IMR-90 (cell line): ENCODE results near the gene BRCA2. TPM values are rescaled to one million over a fixed set of nuclear protein-coding genes. Genes with fewer than 3 reads are reported as not detected.

Source experiments
- ATAC-seq: fragments of 200-7000 bp; cut with Tn5 transposase; 2 replicates; pipeline ENCODE4 v1.9.1; 2020; ENCODE audit warnings: low read depth, mild to moderate bottlenecking, moderate library complexity
- BruUV-seq: library from RNA; stranded (reverse); fragments of 400-500 nt; replicated peaks from 2 replicates; lab custom pipeline; 2021; lab: Mats Ljungman, UMichigan
- CTCF ChIA-PET: fragments of 300-600 bp; formaldehyde crosslinking; extraction: SDS; loops from one replicate; lab custom pipeline; 2021; ENCODE audit warnings: antibody characterized with exemption; lab: Yijun Ruan, JAX
- POLR2A ChIA-PET: fragments of 300-600 bp; sonication (Branson Sonifier 250); formaldehyde crosslinking; loops from one replicate; lab custom pipeline; 2022; ENCODE audit warnings: antibody characterized with exemption; ENCODE audit not compliant: unreplicated experiment; lab: Charles Lee
- DNase-seq: peaks from one replicate; pipeline ENCODE4 v3.0.0; 2013
- H2AFZ ChIP-seq: replicated peaks from 2 replicates; pipeline ENCODE3; 2013; ENCODE audit warnings: low read length, mild to moderate bottlenecking; ENCODE audit not compliant: poor library complexity
- H2AK5ac ChIP-seq: 2 replicates; pipeline ENCODE4 v1.6.1; 2013; ENCODE audit warnings: low read depth, low read length, inconsistent platforms
- H2AK9ac ChIP-seq: replicated peaks from 2 replicates; pipeline ENCODE3; 2013; ENCODE audit warnings: mild to moderate bottlenecking, low read depth, low read length, moderate library complexity; ENCODE audit not compliant: poor library complexity
- H2BK120ac ChIP-seq: 2 replicates; pipeline ENCODE4 v1.6.1; 2013; ENCODE audit warnings: low read depth, low read length, inconsistent platforms
- H2BK15ac ChIP-seq: 3 replicates; pipeline ENCODE4 v1.6.1; 2013; ENCODE audit warnings: low read depth, low read length, inconsistent platforms
- H2BK20ac ChIP-seq: 2 replicates; pipeline ENCODE4 v1.6.1; 2013; ENCODE audit warnings: low read depth, mild to moderate bottlenecking, inconsistent platforms, low read length, moderate library complexity
- H2BK5ac ChIP-seq: 2 replicates; pipeline ENCODE4 v1.6.1; 2013; ENCODE audit warnings: mild to moderate bottlenecking, low read depth, low read length, inconsistent platforms; ENCODE audit not compliant: poor library complexity, severe bottlenecking
- H3K14ac ChIP-seq: replicated peaks from 2 replicates; pipeline ENCODE4 v1.6.1; 2013; ENCODE audit warnings: low read depth, low read length, inconsistent platforms
- H3K18ac ChIP-seq: 2 replicates; pipeline ENCODE4 v1.6.1; 2013; ENCODE audit warnings: low read depth, low read length, control low read depth
- H3K23ac ChIP-seq: 2 replicates; pipeline ENCODE4 v1.6.1; 2013; ENCODE audit warnings: low read depth, low read length, inconsistent platforms
- H3K27ac ChIP-seq: 2 replicates; pipeline ENCODE4 v1.5.1; 2013; ENCODE audit warnings: mild to moderate bottlenecking, control low read depth, low read length; ENCODE audit not compliant: insufficient read depth
- H3K27me3 ChIP-seq: 2 replicates; pipeline ENCODE4 v1.6.1; 2013; ENCODE audit warnings: low read length; ENCODE audit not compliant: control insufficient read depth, insufficient read depth
- H3K36me3 ChIP-seq: 2 replicates; pipeline ENCODE4 v1.6.1; 2013; ENCODE audit warnings: low read length, mixed read lengths; ENCODE audit not compliant: control insufficient read depth, insufficient read depth
- H3K4ac ChIP-seq: 2 replicates; pipeline ENCODE4 v1.6.1; 2013; ENCODE audit warnings: low read depth, low read length, inconsistent platforms
- H3K4me1 ChIP-seq: 2 replicates; pipeline ENCODE4 v1.6.1; 2013; ENCODE audit warnings: low read length, mixed read lengths; ENCODE audit not compliant: control insufficient read depth, insufficient read depth
- H3K4me2 ChIP-seq: 2 replicates; pipeline ENCODE4 v1.6.1; 2013; ENCODE audit warnings: low read depth, mild to moderate bottlenecking, control low read depth, low read length, moderate library complexity
- H3K4me3 ChIP-seq: 2 replicates; pipeline ENCODE4 v1.5.1; 2013; ENCODE audit warnings: low read depth, mild to moderate bottlenecking, control low read depth, low read length, moderate library complexity; ENCODE audit not compliant: insufficient read depth
- H3K56ac ChIP-seq: 2 replicates; pipeline ENCODE4 v1.6.1; 2013; ENCODE audit warnings: low read length, inconsistent platforms; ENCODE audit not compliant: insufficient read depth; ENCODE audit errors: extremely low read depth
- H3K79me1 ChIP-seq, 2 experiments: 2 replicates each; pipeline ENCODE4 v1.6.1; 2013; ENCODE audit warnings: low read length in 2 of 2, inconsistent platforms in 1 of 2, low read depth in 1 of 2
- H3K9ac ChIP-seq: 2 replicates; pipeline ENCODE4 v1.6.1; 2013; ENCODE audit warnings: low read depth, low read length, control low read depth
- H3K9me1 ChIP-seq: 2 replicates; pipeline ENCODE4 v1.6.1; 2013; ENCODE audit warnings: low read length, inconsistent platforms; ENCODE audit not compliant: insufficient read depth
- H3K9me3 ChIP-seq: 2 replicates; pipeline ENCODE4 v1.6.1; 2013; ENCODE audit warnings: low read length; ENCODE audit not compliant: control insufficient read depth, insufficient read depth
- H4K20me1 ChIP-seq: 2 replicates; pipeline ENCODE4 v1.6.1; 2013; ENCODE audit warnings: low read length, inconsistent platforms; ENCODE audit not compliant: insufficient read depth
- H4K5ac ChIP-seq: 2 replicates; pipeline ENCODE4 v1.6.1; 2013; ENCODE audit warnings: mild to moderate bottlenecking, low read depth, low read length, control low read depth
- H4K8ac ChIP-seq, 2 experiments: 2 replicates each; pipeline ENCODE4 v1.6.1; 2013; ENCODE audit warnings: low read depth in 2 of 2, low read length in 2 of 2, control low read depth in 1 of 2, inconsistent platforms in 1 of 2
- H4K91ac ChIP-seq: 2 replicates; pipeline ENCODE4 v1.6.1; 2013; ENCODE audit warnings: low read depth, low read length, inconsistent platforms; ENCODE audit not compliant: insufficient read depth
- CHD1 ChIP-seq: IDR thresholded peaks from 2 replicates; pipeline ENCODE4 v1.6.1; 2012; ENCODE audit warnings: low read depth, low read length, improper control_type of control experiment
- ELK1 ChIP-seq: fragments of 150-350 bp; IDR thresholded peaks from 2 replicates; pipeline ENCODE4 v1.6.1; 2016; ENCODE audit warnings: low read depth, mild to moderate bottlenecking, low read length, moderate library complexity, borderline replicate concordance
- MAFK ChIP-seq: IDR thresholded peaks from 2 replicates; pipeline ENCODE4 v1.6.1; 2012; ENCODE audit warnings: low read depth, low read length, improper control_type of control experiment
- MAZ ChIP-seq: IDR thresholded peaks from 2 replicates; pipeline ENCODE4 v1.6.1; 2012; ENCODE audit warnings: low read depth, mild to moderate bottlenecking, low read length, improper control_type of control experiment, moderate library complexity, borderline replicate concordance
- MXI1 ChIP-seq: IDR thresholded peaks from 2 replicates; pipeline ENCODE4 v1.6.1; 2012; ENCODE audit warnings: low read depth, mild to moderate bottlenecking, low read length, moderate library complexity, borderline replicate concordance
- NFE2L2 ChIP-seq: fragments of 150-350 bp; IDR thresholded peaks from 2 replicates; pipeline ENCODE4 v1.6.1; 2016; ENCODE audit warnings: low read depth, mild to moderate bottlenecking, low read length
- POLR2A ChIP-seq: IDR thresholded peaks from 2 replicates; pipeline ENCODE4 v1.6.1; 2012; ENCODE audit warnings: mild to moderate bottlenecking, low read depth, low read length
- RAD21 ChIP-seq: IDR thresholded peaks from 2 replicates; pipeline ENCODE4 v1.6.1; 2012; ENCODE audit warnings: low read length, improper control_type of control experiment
- RCOR1 ChIP-seq: IDR thresholded peaks from 2 replicates; pipeline ENCODE4 v1.6.1; 2012; ENCODE audit warnings: mild to moderate bottlenecking, low read length, improper control_type of control experiment; ENCODE audit not compliant: insufficient replicate concordance
- RFX5 ChIP-seq: IDR thresholded peaks from 2 replicates; pipeline ENCODE4 v1.8.0; 2012; ENCODE audit warnings: low read depth, mild to moderate bottlenecking, low read length, moderate library complexity
- SMC3 ChIP-seq: fragments of 150-350 bp; IDR thresholded peaks from 2 replicates; pipeline ENCODE4 v1.6.1; 2016; ENCODE audit warnings: low read depth, mild to moderate bottlenecking, antibody characterized with exemption, low read length, moderate library complexity
- WGBS, 2 experiments: methylation state at CpG; one replicate each; pipeline versions ENCODE4 v1.1.5 to v1.1.7; 2013; ENCODE audit warnings: missing lambda C conversion rate in 2 of 2; ENCODE audit not compliant: insufficient read length in 1 of 2; ENCODE audit errors: extremely low coverage in 2 of 2; 5-methylcytosine and 5-hydroxymethylcytosine counted together
- dilution Hi-C: fragments of 300-500 bp; cut with HindIII; formaldehyde crosslinking; loops from one replicate; pipeline ENCODE4 v1.14.3; 2018; ENCODE audit warnings: low sequenced_read_pairs; ENCODE audit not compliant: unreplicated experiment
- in situ Hi-C: fragments of 300-500 bp; cut with MboI; formaldehyde crosslinking; loops from 3 replicates; pipeline ENCODE4 v1.14.3; 2019; ENCODE audit warnings: low sequenced_read_pairs, inconsistent platforms, mixed read lengths
- intact Hi-C: fragments of 100-400 bp; cut with micrococcal nuclease; formaldehyde crosslinking; loops from 2 replicates; pipeline ENCODE4 v1.10.0; 2022
- polyA plus RNA-seq, 3 experiments: library from polyadenylated mRNA; depleted of rRNA; stranded (reverse); fragments of >200 nt; gene quantifications; 2 replicates each; pipeline ENCODE4 v1.2.3, GENCODE V29; 2012; ENCODE audit warnings: low replicate concordance in 1 of 3
- total RNA-seq: library from RNA; depleted of rRNA; stranded (reverse); fragments of >200 nt; gene quantifications from 2 replicates; pipeline ENCODE4 v1.2.3, GENCODE V29; 2012
- TF ChIP-seq, protein P1 (sequence below): conservative IDR thresholded peaks from 2 replicates; pipeline ENCODE4 v1.5.1; 2012; ENCODE audit warnings: mild to moderate bottlenecking, low read depth, low read length, improper control_type of control experiment
- TF ChIP-seq, protein P2 (sequence below): fragments of 150-350 bp; IDR thresholded peaks from 2 replicates; pipeline ENCODE4 v1.6.1; 2017; ENCODE audit warnings: mild to moderate bottlenecking, antibody characterized with exemption, low read length, low read depth

Gene BRCA2
- total and polyA plus RNA-seq, 2 of the 4 experiments (the other 2 are of a cell fraction): 2.0 to 9.7 TPM

DNA sequence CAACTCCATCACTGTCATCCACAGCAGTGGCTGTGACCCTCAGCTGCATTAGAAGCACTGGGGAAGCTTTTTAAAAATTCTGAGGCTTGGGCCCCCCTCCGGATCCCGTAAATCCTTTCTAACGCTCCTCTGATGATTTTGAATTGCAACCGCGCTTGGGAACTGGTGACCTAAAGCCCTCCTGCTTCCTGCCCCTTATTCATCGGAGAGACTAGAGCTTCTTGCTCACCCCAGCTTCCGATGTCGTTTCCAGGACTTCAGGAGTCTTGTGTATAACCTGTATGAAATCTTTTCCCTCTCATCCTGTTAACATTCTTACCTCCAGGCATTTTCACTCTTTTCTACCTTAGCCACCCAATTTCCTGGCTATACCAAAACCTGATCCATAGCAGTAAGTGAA lies 14.9 kb upstream of the BRCA2 start:
- no TSS peak for BruUV-seq
- no peak overlapping the region for H2AFZ ChIP-seq
- no peak overlapping the region for H3K4ac ChIP-seq
- no peaks in the 10 kb centered on the region for H3K9me3 ChIP-seq
- H3K27ac ChIP-seq: no peak overlapping the region
- no peak overlapping the region for H4K91ac ChIP-seq
- WGBS, 2 experiments: 60% methylated on average over 5 of the region's 8 CpGs; no CpG with 5 or more reads in 1 of the 2 experiments
- TF ChIP-seq, protein P1, sequence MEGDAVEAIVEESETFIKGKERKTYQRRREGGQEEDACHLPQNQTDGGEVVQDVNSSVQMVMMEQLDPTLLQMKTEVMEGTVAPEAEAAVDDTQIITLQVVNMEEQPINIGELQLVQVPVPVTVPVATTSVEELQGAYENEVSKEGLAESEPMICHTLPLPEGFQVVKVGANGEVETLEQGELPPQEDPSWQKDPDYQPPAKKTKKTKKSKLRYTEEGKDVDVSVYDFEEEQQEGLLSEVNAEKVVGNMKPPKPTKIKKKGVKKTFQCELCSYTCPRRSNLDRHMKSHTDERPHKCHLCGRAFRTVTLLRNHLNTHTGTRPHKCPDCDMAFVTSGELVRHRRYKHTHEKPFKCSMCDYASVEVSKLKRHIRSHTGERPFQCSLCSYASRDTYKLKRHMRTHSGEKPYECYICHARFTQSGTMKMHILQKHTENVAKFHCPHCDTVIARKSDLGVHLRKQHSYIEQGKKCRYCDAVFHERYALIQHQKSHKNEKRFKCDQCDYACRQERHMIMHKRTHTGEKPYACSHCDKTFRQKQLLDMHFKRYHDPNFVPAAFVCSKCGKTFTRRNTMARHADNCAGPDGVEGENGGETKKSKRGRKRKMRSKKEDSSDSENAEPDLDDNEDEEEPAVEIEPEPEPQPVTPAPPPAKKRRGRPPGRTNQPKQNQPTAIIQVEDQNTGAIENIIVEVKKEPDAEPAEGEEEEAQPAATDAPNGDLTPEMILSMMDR: no peak
- TF ChIP-seq RCOR1 (no peak), MXI1 (no peak), MAZ (no peak), MAFK (no peak), RFX5 (no peak), ELK1 (no peak), CHD1 (no peak), SMC3 (no peak), RAD21 (no peak), POLR2A (no peak), NFE2L2 (no peak)
- TF ChIP-seq, protein P2, sequence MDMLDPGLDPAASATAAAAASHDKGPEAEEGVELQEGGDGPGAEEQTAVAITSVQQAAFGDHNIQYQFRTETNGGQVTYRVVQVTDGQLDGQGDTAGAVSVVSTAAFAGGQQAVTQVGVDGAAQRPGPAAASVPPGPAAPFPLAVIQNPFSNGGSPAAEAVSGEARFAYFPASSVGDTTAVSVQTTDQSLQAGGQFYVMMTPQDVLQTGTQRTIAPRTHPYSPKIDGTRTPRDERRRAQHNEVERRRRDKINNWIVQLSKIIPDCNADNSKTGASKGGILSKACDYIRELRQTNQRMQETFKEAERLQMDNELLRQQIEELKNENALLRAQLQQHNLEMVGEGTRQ: no peak
- no peak overlapping the region for H3K23ac ChIP-seq
- H3K56ac ChIP-seq: no peak overlapping the region
- ATAC-seq (no peak), DNase-seq (no peak)
- H2BK15ac ChIP-seq: no peak overlapping the region
- H4K8ac ChIP-seq: no peak overlapping the region
- H2BK20ac ChIP-seq: no peak overlapping the region
- no peak overlapping the region for H2BK120ac ChIP-seq
- H4K5ac ChIP-seq: no peak overlapping the region
- H3K9me1 ChIP-seq: no peaks in the 10 kb centered on the region
- no peak overlapping the region for H3K18ac ChIP-seq
- no peak overlapping the region for H2BK5ac ChIP-seq
- CTCF ChIA-PET: no interaction called here
- no peaks in the 10 kb centered on the region for H3K4me1 ChIP-seq
- H3K9ac ChIP-seq: no peak overlapping the region
- no peak overlapping the region for H3K14ac ChIP-seq
- no peak overlapping the region for H2AK9ac ChIP-seq
- H4K20me1 ChIP-seq: no peaks in the 10 kb centered on the region
- peaks cover 3% of the 10 kb centered on the region for H3K27me3 ChIP-seq
- H3K4me3 ChIP-seq: no peak overlapping the region
- POLR2A ChIA-PET: no interaction called here
- no peaks in the 10 kb centered on the region for H3K79me1 ChIP-seq
- H3K4me2 ChIP-seq: no peak overlapping the region
- dilution Hi-C loops: no loop called here
- H3K36me3 ChIP-seq: no peaks in the 10 kb centered on the region
- intact Hi-C loops: no loop called here
- in situ Hi-C loops: no loop called here
- no peak overlapping the region for H2AK5ac ChIP-seq
